Activated CD8-positive, alpha-beta memory T cell treated with anti-CD3 and anti-CD28 coated beads, Interleukin-2, amount 10 ng/mL, durations not matched to agents 7 days and 5 days (primary cell): ENCODE measurements around the gene ITPA. TPM values are rescaled to one million over a fixed set of nuclear protein-coding genes. Genes with fewer than 3 reads are reported as not detected.

Experiments
- ATAC-seq: fragments of 150-1000 bp; cut with Tn5 transposase; one replicate; pipeline ENCODE4 v1.10.0; 2021; ENCODE audit warnings: moderate library complexity
- CTCF ChIA-PET: fragments of 350-600 bp; sonication (Branson Sonifier 250); formaldehyde crosslinking; loops from one replicate; lab custom pipeline; 2021; ENCODE audit warnings: antibody characterized with exemption; lab: Charles Lee
- DNase-seq: peaks from one replicate; pipeline ENCODE4 v3.0.0-alpha.2; 2020
- H3K27ac Mint-ChIP-seq: one replicate; pipeline ENCODE4 v1.8.0; 2021; ENCODE audit warnings: mild to moderate bottlenecking, mixed read lengths
- H3K27me3 Mint-ChIP-seq: one replicate; pipeline ENCODE4 v1.8.0; 2021; ENCODE audit warnings: mixed read lengths
- H3K36me3 Mint-ChIP-seq: one replicate; pipeline ENCODE4 v1.8.0; 2021; ENCODE audit warnings: mild to moderate bottlenecking, mixed read lengths
- H3K4me1 Mint-ChIP-seq: one replicate; pipeline ENCODE4 v1.8.0; 2021; ENCODE audit warnings: mixed read lengths
- H3K4me3 Mint-ChIP-seq: one replicate; pipeline ENCODE4 v1.8.0; 2021; ENCODE audit warnings: mild to moderate bottlenecking, moderate library complexity, mixed read lengths
- H3K9me3 Mint-ChIP-seq: one replicate; pipeline ENCODE4 v1.8.0; 2022; ENCODE audit warnings: low read depth, mixed read lengths
- total RNA-seq, 2 experiments: library from RNA; stranded (reverse); gene quantifications; one replicate each; pipeline ENCODE4 v1.2.3, GENCODE V29; 2021

The ITPA gene
- total RNA-seq = 10 to 100 TPM; 51.9 to 71.7 TPM

DNA sequence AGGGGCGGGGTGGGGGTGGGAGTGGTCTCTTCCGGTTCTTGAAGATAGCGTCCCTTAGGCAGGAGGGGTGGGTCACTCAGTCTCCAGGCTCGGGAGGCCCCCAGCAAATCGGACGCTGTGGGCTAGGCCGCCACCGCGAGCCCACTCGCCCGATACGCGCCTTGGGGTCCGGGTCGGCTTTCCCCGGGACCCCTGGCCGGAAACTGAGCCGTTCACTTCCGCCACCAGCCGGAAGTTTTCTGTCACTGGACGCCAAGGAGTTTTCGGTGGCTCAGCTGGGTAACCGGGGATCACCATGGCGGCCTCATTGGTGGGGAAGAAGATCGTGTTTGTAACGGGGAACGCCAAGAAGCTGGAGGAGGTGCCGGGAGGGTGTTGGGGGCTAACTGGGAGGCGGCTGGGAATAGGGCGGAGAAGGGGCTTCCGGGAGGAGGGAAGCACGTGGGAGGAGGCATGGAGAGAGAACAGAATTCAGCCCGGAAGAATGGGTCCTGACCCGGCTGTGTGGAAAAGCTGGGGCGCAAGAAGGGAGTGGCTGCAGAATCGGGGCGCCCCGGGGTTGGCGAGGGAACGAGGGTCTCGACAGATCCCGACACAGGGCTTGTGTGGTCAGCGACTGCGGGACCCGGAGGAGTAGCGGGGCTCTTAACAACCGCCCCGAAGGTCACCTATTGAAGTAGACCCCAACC is at the start of gene ITPA:
TSS of gene ITPA (plus strand) at position 242 of the 689 bp plus-strand sequence. CDS start at position 296, 54 bp downstream.
- ATAC-seq = peak; percentile 58

DNA sequence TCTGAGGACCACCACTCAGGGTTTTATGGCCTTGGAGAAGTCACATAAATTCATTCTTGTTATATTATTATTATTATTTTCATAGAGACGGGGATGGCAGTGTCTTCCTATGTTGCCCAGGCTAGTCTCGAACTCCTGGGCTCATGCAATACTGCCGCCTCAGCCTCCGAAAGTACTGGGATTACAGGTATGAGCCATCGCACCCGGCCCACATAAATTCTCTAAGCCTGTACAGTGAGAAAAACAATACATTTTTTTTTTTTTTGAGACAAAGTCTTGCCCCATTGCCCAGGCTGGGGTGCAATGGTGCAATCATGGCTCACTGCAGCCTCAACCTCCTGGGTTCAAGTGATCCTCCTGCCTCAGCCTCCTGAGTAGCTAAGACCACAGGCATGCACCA is 48.9 kb upstream of the ITPA start:
- Mint-ChIP-seq H3K9me3 (no peaks in the 10 kb centered on the region), H3K36me3 (peaks cover 20% of the 10 kb centered on the region), H3K4me3 (no peak overlapping the region), H3K27me3 (no peaks in the 10 kb centered on the region), H3K27ac (peak overlapping the region; percentile 4), H3K4me1 (peaks cover 38% of the 10 kb centered on the region)
- ATAC-seq = no peak
- DNase-seq = no peak
- CTCF ChIA-PET = interaction anchor here (0.6 to 0.8 kb wide), 3 partner anchors 28 to 1693 kb away, joined by 3 read pairs; no protein-coding TSS in a partner anchor

More for the DNA sequence above, at the start of gene ITPA:
- peak within 1 kb of the TSS; percentile 85 for H3K4me3 Mint-ChIP-seq
- no peaks in the 10 kb centered on the region for H3K27me3 Mint-ChIP-seq
- no peaks in the 10 kb centered on the region for H3K9me3 Mint-ChIP-seq
- H3K4me1 Mint-ChIP-seq = peaks cover 21% of the 10 kb centered on the region
- CTCF ChIA-PET = interaction anchor here (0.9 to 2.5 kb wide), 5 partner anchors 9 to 156 kb away, joined by 3 to 10 read pairs (median 5); partner anchors contain the start of genes FASTKD5 and UBOX5
- H3K36me3 Mint-ChIP-seq = peaks cover 8% of the 10 kb centered on the region
- peak within 1 kb of the TSS; percentile 90 for H3K27ac Mint-ChIP-seq
- DNase-seq = peak; percentile 79

DNA sequence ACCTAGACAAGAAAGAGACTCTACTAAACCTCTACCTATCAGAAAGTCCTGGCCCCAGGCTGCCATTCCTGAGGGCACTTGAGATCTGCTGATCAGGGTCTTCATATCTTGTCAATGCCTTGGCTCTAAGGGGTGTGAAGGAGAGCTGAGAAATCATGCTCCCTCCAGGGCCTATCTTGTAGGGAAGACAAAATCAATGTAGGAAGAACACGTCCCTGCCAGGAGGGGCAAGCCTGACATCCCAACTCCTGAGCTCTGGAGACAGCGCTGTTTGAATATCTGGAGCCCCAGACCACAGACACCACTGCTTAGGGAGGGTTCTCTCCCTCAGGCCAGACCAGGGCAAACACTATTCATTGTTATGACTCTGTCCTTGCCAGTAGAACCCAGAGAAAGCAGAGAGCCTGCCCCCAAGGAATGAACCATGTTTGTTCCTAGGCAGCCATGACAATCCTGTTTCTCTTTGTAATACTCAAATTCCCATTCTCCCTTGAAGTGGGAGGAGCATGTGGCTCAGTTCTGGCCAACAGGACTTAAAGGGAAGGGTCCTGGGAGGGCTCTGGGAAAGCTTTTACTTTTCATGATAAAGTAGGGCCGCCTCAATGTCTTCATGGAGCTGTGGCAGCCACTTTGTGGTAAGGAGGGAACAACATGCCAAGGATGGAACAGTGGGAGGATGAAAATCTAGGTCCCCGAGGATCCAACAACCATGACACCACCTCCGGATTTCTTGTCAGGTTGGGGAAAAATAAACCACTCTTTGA is 47.8 kb upstream of the ITPA start:
- H3K9me3 Mint-ChIP-seq = no peaks in the 10 kb centered on the region
- peak overlapping the region; percentile 43 for H3K27ac Mint-ChIP-seq
- CTCF ChIA-PET = interaction anchor here (0.8 to 1.7 kb wide), 3 partner anchors 10 to 509 kb away, joined by 3 to 9 read pairs (median 3); no protein-coding TSS in a partner anchor
- DNase-seq = no peak
- peaks cover 14% of the 10 kb centered on the region for H3K36me3 Mint-ChIP-seq
- peak overlapping the region; percentile 39 for H3K4me3 Mint-ChIP-seq
- ATAC-seq = no peak
- H3K27me3 Mint-ChIP-seq = peaks cover 2% of the 10 kb centered on the region
- peaks cover 29% of the 10 kb centered on the region for H3K4me1 Mint-ChIP-seq

DNA sequence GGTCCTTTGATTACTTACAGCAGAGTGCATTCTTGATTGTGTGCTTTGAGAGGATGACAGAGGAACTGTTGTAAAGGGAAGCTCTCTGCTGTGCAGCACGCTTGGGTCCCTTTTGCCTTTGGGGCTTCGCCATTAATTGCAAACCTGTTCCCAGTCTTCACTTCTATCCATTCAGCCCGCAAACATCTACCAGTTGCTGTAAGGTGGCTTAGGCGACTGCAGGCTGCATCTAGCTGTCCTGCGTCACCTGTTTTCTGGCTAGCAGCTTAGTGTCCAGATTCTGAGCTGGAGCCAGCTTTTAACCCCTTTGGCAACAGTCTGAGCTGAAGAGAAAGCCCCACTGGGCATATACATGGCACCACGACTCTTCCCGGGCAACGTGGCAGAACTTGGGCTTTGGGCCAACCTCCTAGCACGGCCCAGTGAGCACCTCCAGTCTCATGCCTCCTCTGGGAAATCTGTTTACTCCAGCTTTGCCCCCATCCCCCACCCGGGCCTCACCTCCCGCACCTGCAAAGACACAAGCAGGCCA is 47.2 kb upstream of the ITPA start:
- Mint-ChIP-seq H3K27ac (no peak overlapping the region), H3K27me3 (peaks cover 3% of the 10 kb centered on the region), H3K36me3 (peaks cover 11% of the 10 kb centered on the region), H3K4me1 (peaks cover 22% of the 10 kb centered on the region), H3K4me3 (no peak overlapping the region), H3K9me3 (no peaks in the 10 kb centered on the region)
- ATAC-seq (no peak), DNase-seq (no peak)
- CTCF ChIA-PET = interaction anchor here (1.7 kb wide), 1 partner anchor 9 kb away, joined by 9 read pairs; no protein-coding TSS in a partner anchor

DNA sequence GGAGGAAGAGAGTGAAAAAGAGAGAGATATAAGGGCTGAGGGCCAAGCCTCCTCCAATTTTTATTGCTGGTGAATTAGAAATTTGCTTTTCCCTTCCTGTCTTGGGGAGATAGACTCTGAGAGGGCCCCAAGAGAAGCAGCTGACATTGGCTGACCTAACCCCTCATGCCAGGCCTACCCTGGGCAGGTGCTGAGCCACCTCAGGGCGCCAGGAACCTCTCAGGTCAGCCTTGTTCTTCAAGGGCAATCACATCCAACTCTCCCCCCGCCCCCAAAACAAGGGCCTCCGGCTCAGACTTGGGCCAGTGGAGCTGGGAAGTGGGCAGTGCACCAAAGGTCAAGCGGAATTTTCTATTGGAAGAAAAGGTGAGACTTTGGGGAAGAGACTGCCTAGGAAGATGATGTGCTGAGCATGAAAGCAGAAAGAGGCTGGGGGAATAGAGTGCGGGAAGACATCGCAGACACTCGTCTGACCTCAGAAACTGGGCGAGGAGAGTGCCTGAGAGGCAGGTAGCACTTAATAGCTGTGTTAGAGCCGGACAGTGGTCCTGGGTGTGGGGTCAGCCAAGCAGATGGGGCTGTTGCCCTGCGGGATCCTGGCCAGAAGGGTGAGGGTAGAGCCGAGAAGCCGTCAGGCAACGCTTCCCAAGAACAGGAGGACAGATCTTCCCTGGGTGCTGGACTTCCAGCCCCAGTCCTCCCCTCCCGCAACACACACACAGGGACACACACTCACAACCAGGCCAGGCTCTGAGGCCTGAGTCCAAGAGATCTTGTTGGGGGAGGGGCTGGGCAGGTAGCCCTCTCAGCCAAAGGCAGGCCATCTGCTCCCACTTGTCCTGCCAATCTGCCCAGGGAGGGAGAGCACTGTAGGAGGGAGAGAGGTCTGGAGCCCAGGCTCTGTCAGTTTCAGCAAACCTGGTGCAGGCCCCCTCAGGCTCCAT is 45.9 kb upstream of the ITPA start:
- Mint-ChIP-seq H3K9me3 (no peaks in the 10 kb centered on the region), H3K27me3 (peaks cover 10% of the 10 kb centered on the region), H3K4me3 (no peak overlapping the region), H3K27ac (no peak overlapping the region), H3K4me1 (peaks cover 11% of the 10 kb centered on the region), H3K36me3 (peaks cover 7% of the 10 kb centered on the region)
- CTCF ChIA-PET = no interaction called here
- DNase-seq (no peak), ATAC-seq (no peak)

DNA sequence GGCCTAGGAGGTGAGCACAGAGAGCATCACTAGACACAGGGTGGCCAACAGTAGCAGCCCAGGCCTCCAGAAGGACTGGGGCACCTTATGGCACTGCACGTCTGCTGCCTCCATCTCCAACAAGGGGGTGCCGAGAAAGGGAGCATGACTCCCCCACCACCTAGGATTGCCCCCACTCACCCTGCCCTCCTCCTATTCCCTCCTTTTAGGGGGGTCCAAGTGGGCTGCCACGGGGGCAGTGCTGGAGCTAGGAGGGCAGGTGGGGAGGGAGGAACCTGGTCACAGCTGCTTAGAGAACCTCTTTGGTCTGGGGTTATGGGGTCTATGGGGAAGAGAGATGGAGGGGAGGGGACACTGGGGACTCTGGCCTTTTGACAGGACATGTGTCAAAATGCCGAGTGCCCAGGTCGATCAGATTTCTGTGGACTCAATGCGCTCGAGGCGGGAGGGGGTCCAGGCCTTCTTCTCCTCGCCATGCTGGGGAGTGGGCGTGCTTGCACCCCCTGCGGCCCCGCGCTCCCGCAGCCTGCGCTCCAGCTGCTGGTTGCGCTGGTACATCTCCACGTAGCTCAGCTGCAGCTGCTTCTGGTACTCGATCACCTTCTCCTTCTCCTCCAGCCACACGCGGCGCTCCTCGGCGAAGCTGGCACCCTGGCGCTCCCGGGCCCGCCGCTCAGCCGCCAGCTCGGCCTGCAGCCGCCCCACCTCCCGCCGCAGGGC is 45.1 kb upstream of the ITPA start:
- DNase-seq (no peak), ATAC-seq (no peak)
- peaks cover 4% of the 10 kb centered on the region for H3K36me3 Mint-ChIP-seq
- CTCF ChIA-PET = no interaction called here
- no peaks in the 10 kb centered on the region for H3K9me3 Mint-ChIP-seq
- H3K27me3 Mint-ChIP-seq = peaks cover 19% of the 10 kb centered on the region
- H3K4me1 Mint-ChIP-seq = peaks cover 4% of the 10 kb centered on the region
- no peak overlapping the region for H3K27ac Mint-ChIP-seq
- H3K4me3 Mint-ChIP-seq = no peak overlapping the region

DNA sequence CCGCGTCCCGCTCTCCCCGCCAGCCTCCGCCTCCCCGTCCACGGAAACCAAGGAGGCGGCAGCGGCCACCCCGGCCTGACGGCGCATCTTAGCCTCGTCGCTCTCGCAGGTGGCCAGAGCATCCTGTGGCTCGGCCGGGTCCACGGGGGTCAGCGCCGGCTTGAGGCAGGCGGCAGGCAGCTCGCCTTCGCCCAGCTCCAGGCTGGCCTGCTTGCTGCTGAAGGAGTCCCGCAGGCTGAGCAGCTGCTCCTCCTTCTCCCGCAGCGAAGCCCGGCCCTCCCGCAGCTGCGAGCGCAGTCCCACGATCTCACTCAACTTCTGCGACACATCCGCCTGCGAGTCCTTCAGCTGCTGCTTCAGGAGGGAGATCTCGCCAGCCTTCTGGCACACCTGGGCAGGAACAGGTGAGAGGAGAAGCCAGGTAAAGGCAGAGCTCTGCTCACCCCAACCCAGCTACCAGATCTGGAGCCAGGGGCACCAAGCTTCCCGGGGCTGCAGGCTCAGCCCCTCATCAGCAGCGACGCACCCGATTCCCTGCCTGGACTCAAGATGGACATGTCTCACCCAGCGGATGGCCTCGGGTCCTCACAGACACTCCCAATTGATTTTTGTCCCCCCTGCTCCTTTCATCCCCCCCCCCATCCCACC is 44.4 kb upstream of the ITPA start:
- DNase-seq = no peak
- ATAC-seq = no peak
- H3K9me3 Mint-ChIP-seq = no peaks in the 10 kb centered on the region
- CTCF ChIA-PET = interaction anchor here (1.0 kb wide), 1 partner anchor 12 kb away, joined by 3 read pairs; no protein-coding TSS in a partner anchor
- H3K27ac Mint-ChIP-seq = no peak overlapping the region
- H3K4me3 Mint-ChIP-seq = no peak overlapping the region
- peaks cover 2% of the 10 kb centered on the region for H3K4me1 Mint-ChIP-seq
- H3K27me3 Mint-ChIP-seq = peaks cover 23% of the 10 kb centered on the region
- no peaks in the 10 kb centered on the region for H3K36me3 Mint-ChIP-seq

DNA sequence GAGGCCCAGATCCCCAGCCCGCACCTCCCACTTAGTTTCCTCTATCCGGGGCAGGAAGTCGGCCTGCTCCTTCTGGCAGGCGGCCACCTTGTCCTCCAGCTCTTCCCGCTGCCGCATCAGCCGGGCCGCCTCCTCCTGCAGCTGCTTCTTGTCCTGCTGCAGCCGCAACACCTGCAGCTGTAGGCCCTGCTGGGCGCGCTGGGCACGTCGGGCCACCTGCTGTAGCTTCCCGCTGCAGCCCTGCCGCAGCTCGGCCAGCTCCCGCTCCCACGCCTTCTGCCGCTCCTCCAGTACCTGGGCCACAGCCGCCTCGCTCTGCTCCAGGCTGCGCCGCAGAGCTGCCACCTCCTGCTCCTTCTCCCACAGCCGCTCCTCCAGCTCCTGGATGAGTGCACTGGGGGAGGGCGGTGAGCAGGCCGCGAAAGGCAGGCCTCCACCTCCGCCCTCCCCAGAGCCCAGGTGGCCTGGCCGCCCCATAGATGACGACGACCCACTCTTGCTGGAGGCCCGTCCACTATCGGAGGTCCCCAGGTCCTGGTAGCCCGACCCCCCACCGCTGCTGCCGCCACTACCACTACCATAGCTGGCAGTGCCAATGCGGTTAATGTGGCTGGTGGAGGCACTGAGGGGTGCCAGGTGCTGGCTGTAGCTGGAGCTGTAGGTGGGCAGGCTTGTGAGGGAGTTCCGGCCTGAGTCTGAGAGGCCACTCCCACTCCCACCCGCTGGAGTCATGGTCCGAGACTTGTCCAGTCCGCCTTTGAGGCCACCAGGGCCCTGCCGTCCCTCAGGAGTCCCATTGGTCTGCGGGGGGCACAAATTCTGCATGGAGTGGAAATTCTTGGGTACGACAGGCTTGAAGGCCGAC is 43.6 kb upstream of the ITPA start:
- no peak overlapping the region for H3K27ac Mint-ChIP-seq
- CTCF ChIA-PET = interaction anchor here (1.0 kb wide), 1 partner anchor 11 kb away, joined by 3 read pairs; no protein-coding TSS in a partner anchor
- H3K9me3 Mint-ChIP-seq = no peaks in the 10 kb centered on the region
- no peaks in the 10 kb centered on the region for H3K4me1 Mint-ChIP-seq
- no peak overlapping the region for H3K4me3 Mint-ChIP-seq
- DNase-seq = no peak
- peaks cover 28% of the 10 kb centered on the region for H3K27me3 Mint-ChIP-seq
- H3K36me3 Mint-ChIP-seq = no peaks in the 10 kb centered on the region
- no peak for ATAC-seq

DNA sequence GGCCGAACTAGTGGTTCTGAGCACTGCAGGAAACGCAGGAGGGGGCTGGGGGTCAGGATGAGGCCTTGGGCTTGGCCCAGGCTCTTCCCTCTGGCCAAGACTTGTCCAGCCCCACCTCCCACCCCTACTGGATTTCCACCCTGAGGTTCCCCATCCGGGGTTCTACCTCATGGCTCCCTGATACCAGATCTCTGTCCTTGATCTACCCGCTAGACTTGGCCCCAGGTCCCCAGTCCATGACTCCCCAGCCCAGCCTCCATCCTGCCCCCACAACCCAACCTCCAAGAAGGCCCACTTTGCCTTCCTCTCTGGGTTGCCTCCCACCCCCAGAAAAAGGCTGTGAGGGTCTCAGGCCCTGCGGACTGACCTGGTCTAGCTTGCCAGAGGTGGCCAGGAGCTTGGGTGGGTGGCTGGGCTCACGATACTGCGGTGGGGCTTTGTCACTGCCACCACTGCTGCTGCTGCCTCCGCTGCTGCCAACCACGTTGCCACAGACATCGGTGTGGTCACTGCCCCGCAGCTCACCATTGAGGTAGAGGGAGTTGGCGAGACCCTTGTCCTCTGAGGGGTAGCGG is 42.9 kb upstream of the ITPA start:
- no peaks in the 10 kb centered on the region for H3K4me1 Mint-ChIP-seq
- CTCF ChIA-PET = interaction anchor here (1.0 kb wide), 1 partner anchor 10 kb away, joined by 3 read pairs; no protein-coding TSS in a partner anchor
- no peak for ATAC-seq
- H3K27me3 Mint-ChIP-seq = peaks cover 35% of the 10 kb centered on the region
- H3K9me3 Mint-ChIP-seq = no peaks in the 10 kb centered on the region
- H3K36me3 Mint-ChIP-seq = no peaks in the 10 kb centered on the region
- H3K4me3 Mint-ChIP-seq = no peak overlapping the region
- no peak overlapping the region for H3K27ac Mint-ChIP-seq
- no peak for DNase-seq

DNA sequence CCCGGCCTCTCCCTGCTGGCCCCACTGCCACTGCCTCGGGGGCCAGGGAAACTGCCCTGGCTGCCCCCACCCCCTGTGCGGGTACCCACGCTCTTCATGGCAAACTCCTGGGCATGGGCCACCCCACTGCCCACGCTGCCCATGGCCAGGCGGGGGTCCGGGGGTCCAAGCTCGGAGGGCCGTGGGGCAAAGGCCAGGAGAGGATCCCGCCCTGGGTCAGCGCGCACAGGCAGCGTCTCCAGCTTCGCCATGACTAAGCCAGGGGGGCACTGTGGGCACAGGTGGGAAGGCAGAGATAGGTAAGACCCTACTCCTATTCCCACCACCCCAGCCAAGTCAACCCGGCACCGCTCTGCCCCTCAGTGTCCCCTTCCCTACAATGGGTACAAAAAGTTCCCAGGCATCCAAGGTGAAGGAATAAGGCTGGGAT is 42.4 kb upstream of the ITPA start:
- ATAC-seq = no peak
- no peak for DNase-seq
- Mint-ChIP-seq H3K36me3 (no peaks in the 10 kb centered on the region), H3K9me3 (no peaks in the 10 kb centered on the region), H3K27me3 (peaks cover 40% of the 10 kb centered on the region), H3K4me3 (no peak overlapping the region), H3K27ac (no peak overlapping the region), H3K4me1 (no peaks in the 10 kb centered on the region)
- CTCF ChIA-PET = no interaction called here

DNA sequence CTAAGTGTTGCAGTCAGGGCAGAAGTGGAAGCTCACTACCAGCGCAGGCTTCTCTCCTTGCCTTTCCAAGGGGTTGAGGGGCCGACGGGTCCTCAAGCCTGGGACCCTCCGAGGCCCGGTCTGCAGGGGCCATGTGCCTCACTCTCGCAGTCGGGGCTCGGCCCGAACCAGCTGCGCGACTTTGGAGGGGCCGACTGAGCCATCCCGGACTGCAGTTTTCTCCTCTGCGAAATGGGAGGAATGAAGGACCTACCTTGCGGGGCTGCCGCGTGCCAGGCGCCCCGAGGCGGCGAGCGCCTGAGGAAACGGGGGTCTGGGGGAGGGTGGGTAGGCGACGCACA is 41.6 kb upstream of the ITPA start:
- peaks cover 2% of the 10 kb centered on the region for H3K4me1 Mint-ChIP-seq
- no peak for DNase-seq
- peaks cover 48% of the 10 kb centered on the region for H3K27me3 Mint-ChIP-seq
- no peak overlapping the region for H3K4me3 Mint-ChIP-seq
- no peak for ATAC-seq
- CTCF ChIA-PET = no interaction called here
- H3K27ac Mint-ChIP-seq = no peak overlapping the region
- no peaks in the 10 kb centered on the region for H3K9me3 Mint-ChIP-seq
- H3K36me3 Mint-ChIP-seq = no peaks in the 10 kb centered on the region
